ENCODE results near the gene MORN1.
A peak's percentile ranks its signal among the peaks of the same experiment; 100 is the strongest.

MORN1 gene

GRCh38 chr1:2412773-2413494 lies 21.6 kb upstream of the MORN1 start:
- no CpG with 5 or more reads among the region's 66 CpGs for whole genome bisulfite sequencing, 2 donors (ENCODE audit: extremely low coverage in 2 of 2, insufficient read length in 2 of 2, insufficient replicate concordance in 1 of 2)
- Histone ChIP-seq H3K18ac (ENCODE audit: low read length) (peak overlapping the region; percentile 100), H3K27me3 (ENCODE audit: control insufficient read depth in 3 of 3, insufficient read depth in 3 of 3, low read depth in 1 of 3, low read length in 3 of 3) (peaks cover 0 to 10% (median 0%) of the 10 kb centered on the region in 3 experiments), H3K9ac (ENCODE audit: low read depth, low read length, poor library complexity) (peak overlapping the region; percentile 98), H2BK15ac (ENCODE audit: low read length) (peak overlapping the region; percentile 99), H3K27ac (replicated peaks; ENCODE audit: low read length) (peak overlapping the region; percentile 54), H4K8ac (ENCODE audit: low read depth, low read length) (peak overlapping the region; percentile 48), H2BK5ac (ENCODE audit: low read length) (peak overlapping the region; percentile 53), H3K23ac (ENCODE audit: low read depth, low read length, poor library complexity) (peak overlapping the region; percentile 99), H3K79me1 (ENCODE audit: low read depth, low read length) (peaks cover 12% of the 10 kb centered on the region), H2BK12ac (ENCODE audit: low read length) (peak overlapping the region; percentile 97), H3K36me3 (replicated peaks in 1 of 2; ENCODE audit: control insufficient read depth in 2 of 2, insufficient read depth in 2 of 2, low read length in 2 of 2) (peaks cover 8 to 23% of the 10 kb centered on the region in 2 donors), H2BK120ac (ENCODE audit: low read depth, low read length) (peak overlapping the region; percentile 91), H2AFZ (ENCODE audit: low read length) (peak overlapping the region; percentile 98), H3K4ac (ENCODE audit: low read length) (peak overlapping the region; percentile 99), H3K14ac (ENCODE audit: low read length) (peak overlapping the region; percentile 71), H3K9me3 (replicated peaks in 1 of 2; ENCODE audit: control insufficient read depth in 2 of 2, insufficient read depth in 1 of 2, low read depth in 1 of 2, low read length in 2 of 2) (no peaks in the 10 kb centered on the region), H4K91ac (ENCODE audit: low read depth, low read length, poor library complexity) (peak overlapping the region; percentile 96), H3K4me2 (ENCODE audit: insufficient read depth, low read length, poor library complexity, severe bottlenecking) (peak overlapping the region; percentile 100), H3K4me1 (ENCODE audit: control insufficient read depth in 2 of 2, insufficient read depth in 1 of 2, low read depth in 1 of 2, low read length in 2 of 2) (peaks cover 14 to 17% of the 10 kb centered on the region in 2 donors), H3K4me3 (ENCODE audit: low read length in 2 of 2) (peak overlapping the region; percentile 86 to 92), H2AK5ac (ENCODE audit: low read depth, low read length) (peak overlapping the region; percentile 99)
- DNase-seq (ENCODE audit: low spot score): no peak

DNA sequence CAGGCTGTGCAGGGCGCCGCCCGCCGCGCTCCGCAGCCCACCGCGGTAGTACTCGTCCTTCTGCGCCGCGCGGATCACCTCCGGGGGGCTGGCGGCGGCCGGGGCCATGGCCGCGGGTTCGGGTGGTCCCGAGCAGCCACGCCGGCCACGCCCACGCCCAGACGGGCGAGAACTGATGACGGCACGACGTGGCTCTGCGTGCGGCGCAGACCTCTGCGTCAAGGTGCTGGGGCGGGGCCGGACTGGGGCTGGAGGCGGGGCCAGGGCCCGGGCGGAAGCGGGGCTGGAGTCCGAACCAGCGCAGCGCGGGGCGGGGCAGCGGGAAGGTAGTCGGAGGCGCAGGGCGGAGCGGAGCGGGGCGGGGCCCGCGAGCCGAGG lies 21.0 kb upstream of the MORN1 start, which contains the start of gene PEX10:
Gene PEX10, minus strand, starts transcription at position 170 of the 378 bp plus-strand sequence. Its CDS starts 62 bp downstream, at position 108.
- Histone ChIP-seq H3K27me3 (ENCODE audit: control insufficient read depth in 3 of 3, insufficient read depth in 3 of 3, low read depth in 1 of 3, low read length in 3 of 3) (peaks cover 0 to 4% (median 0%) of the 10 kb centered on the region in 3 experiments), H2BK120ac (ENCODE audit: low read depth, low read length) (peak within 1 kb of the TSS; percentile 91), H3K18ac (ENCODE audit: low read length) (peak within 1 kb of the TSS; percentile 100), H2BK12ac (ENCODE audit: low read length) (peak within 1 kb of the TSS; percentile 97), H4K91ac (ENCODE audit: low read depth, low read length, poor library complexity) (peak within 1 kb of the TSS; percentile 96), H3K14ac (ENCODE audit: low read length) (peak within 1 kb of the TSS; percentile 97), H3K79me1 (ENCODE audit: low read depth, low read length) (peaks cover 12% of the 10 kb centered on the region), H3K9me3 (replicated peaks in 1 of 2; ENCODE audit: control insufficient read depth in 2 of 2, insufficient read depth in 1 of 2, low read depth in 1 of 2, low read length in 2 of 2) (no peaks in the 10 kb centered on the region), H4K8ac (ENCODE audit: low read depth, low read length) (peak within 1 kb of the TSS; percentile 93), H3K9ac (ENCODE audit: low read depth, low read length, poor library complexity) (peak within 1 kb of the TSS; percentile 98), H3K23ac (ENCODE audit: low read depth, low read length, poor library complexity) (peak within 1 kb of the TSS; percentile 99), H3K4me3 (ENCODE audit: low read length in 2 of 2) (peak within 1 kb of the TSS; percentile 92 to 96), H2AK5ac (ENCODE audit: low read depth, low read length) (peak within 1 kb of the TSS; percentile 99), H3K4me1 (ENCODE audit: control insufficient read depth in 2 of 2, insufficient read depth in 1 of 2, low read depth in 1 of 2, low read length in 2 of 2) (peaks cover 14 to 17% of the 10 kb centered on the region in 2 donors), H2BK5ac (ENCODE audit: low read length) (peak within 1 kb of the TSS; percentile 87), H2BK15ac (ENCODE audit: low read length) (peak within 1 kb of the TSS; percentile 99), H3K36me3 (replicated peaks in 1 of 2; ENCODE audit: control insufficient read depth in 2 of 2, insufficient read depth in 2 of 2, low read length in 2 of 2) (peaks cover 12 to 27% of the 10 kb centered on the region in 2 donors), H3K4me2 (ENCODE audit: insufficient read depth, low read length, poor library complexity, severe bottlenecking) (peak within 1 kb of the TSS; percentile 100), H3K4ac (ENCODE audit: low read length) (peak within 1 kb of the TSS; percentile 99), H2AFZ (ENCODE audit: low read length) (peak within 1 kb of the TSS; percentile 98), H3K27ac (replicated peaks; ENCODE audit: low read length) (peak within 1 kb of the TSS; percentile 54)
- peak; percentile 96 for DNase-seq (ENCODE audit: low spot score)
- WGBS, 2 donors (ENCODE audit: extremely low coverage in 2 of 2, insufficient read length in 2 of 2, insufficient replicate concordance in 1 of 2): no CpG with 5 or more reads among the region's 55 CpGs

DNA sequence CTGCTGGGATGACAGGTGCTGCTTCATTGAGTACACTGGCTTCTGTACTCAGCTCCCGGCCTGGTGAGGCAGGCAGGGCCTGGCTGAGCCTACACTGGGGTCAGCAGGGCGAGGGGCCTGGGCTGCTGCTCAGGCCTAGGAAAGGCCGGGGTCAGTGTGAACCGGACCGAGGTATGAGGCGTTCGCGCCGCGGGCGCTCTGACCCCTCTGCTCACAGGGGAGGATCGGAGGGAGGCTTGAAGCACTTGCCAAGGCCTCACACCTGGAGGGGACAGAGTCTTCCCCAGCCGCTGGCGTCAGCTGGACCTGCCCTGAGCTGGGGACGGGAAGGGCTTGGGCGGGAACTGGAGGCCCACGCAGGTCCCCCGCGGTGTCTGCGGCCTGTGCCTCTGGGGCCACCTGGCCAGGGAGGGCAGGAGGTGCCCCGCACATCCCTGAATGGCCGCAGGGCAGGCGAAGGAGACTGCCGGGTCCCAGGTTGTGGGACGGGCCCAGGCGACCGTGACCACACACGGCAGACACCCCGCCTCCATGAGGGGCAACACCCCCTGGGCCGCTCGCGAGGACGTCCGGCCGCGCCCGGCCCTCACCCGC lies 20.5 kb upstream of the MORN1 start:
- peak overlapping the region; percentile 92 to 96 for H3K4me3 ChIP-seq (ENCODE audit: low read length in 2 of 2)
- H3K4me2 ChIP-seq (ENCODE audit: insufficient read depth, low read length, poor library complexity, severe bottlenecking): peak overlapping the region; percentile 95
- peak overlapping the region; percentile 87 for H2BK5ac ChIP-seq (ENCODE audit: low read length)
- H2AK5ac ChIP-seq (ENCODE audit: low read depth, low read length): peak overlapping the region; percentile 99
- no peaks in the 10 kb centered on the region for H3K9me3 ChIP-seq (replicated peaks in 1 of 2; ENCODE audit: control insufficient read depth in 2 of 2, insufficient read depth in 1 of 2, low read depth in 1 of 2, low read length in 2 of 2)
- no peak overlapping the region for H2BK12ac ChIP-seq (ENCODE audit: low read length)
- peaks cover 12% of the 10 kb centered on the region for H3K79me1 ChIP-seq (ENCODE audit: low read depth, low read length)
- H4K8ac ChIP-seq (ENCODE audit: low read depth, low read length): peak overlapping the region; percentile 93
- H3K4ac ChIP-seq (ENCODE audit: low read length): peak overlapping the region; percentile 89
- peaks cover 14 to 17% of the 10 kb centered on the region in 2 donors for H3K4me1 ChIP-seq (ENCODE audit: control insufficient read depth in 2 of 2, insufficient read depth in 1 of 2, low read depth in 1 of 2, low read length in 2 of 2)
- no CpG with 5 or more reads among the region's 38 CpGs for WGBS, 2 donors (ENCODE audit: extremely low coverage in 2 of 2, insufficient read length in 2 of 2, insufficient replicate concordance in 1 of 2)
- H3K36me3 ChIP-seq (replicated peaks in 1 of 2; ENCODE audit: control insufficient read depth in 2 of 2, insufficient read depth in 2 of 2, low read length in 2 of 2): peaks cover 16 to 32% of the 10 kb centered on the region in 2 donors
- peak overlapping the region; percentile 58 for H2BK15ac ChIP-seq (ENCODE audit: low read length)
- H2AFZ ChIP-seq (ENCODE audit: low read length): peak overlapping the region; percentile 98
- H3K9ac ChIP-seq (ENCODE audit: low read depth, low read length, poor library complexity): peak overlapping the region; percentile 98
- peak overlapping the region; percentile 92 for H3K18ac ChIP-seq (ENCODE audit: low read length)
- peaks cover 0 to 4% (median 0%) of the 10 kb centered on the region in 3 experiments for H3K27me3 ChIP-seq (ENCODE audit: control insufficient read depth in 3 of 3, insufficient read depth in 3 of 3, low read depth in 1 of 3, low read length in 3 of 3)
- peak overlapping the region; percentile 30 for H4K91ac ChIP-seq (ENCODE audit: low read depth, low read length, poor library complexity)
- no peak overlapping the region for H2BK120ac ChIP-seq (ENCODE audit: low read depth, low read length)
- no peak for DNase-seq (ENCODE audit: low spot score)
- H3K14ac ChIP-seq (ENCODE audit: low read length): peak overlapping the region; percentile 97
- H3K27ac ChIP-seq (replicated peaks; ENCODE audit: low read length): no peak overlapping the region
- peak overlapping the region; percentile 99 for H3K23ac ChIP-seq (ENCODE audit: low read depth, low read length, poor library complexity)

GRCh38 chr1:2409745-2410144 lies 18.4 kb upstream of the MORN1 start:
- no peak overlapping the region for H2BK15ac ChIP-seq (ENCODE audit: low read length)
- H3K27ac ChIP-seq (replicated peaks; ENCODE audit: low read length): no peak overlapping the region
- no peak overlapping the region for H4K91ac ChIP-seq (ENCODE audit: low read depth, low read length, poor library complexity)
- H3K27me3 ChIP-seq (ENCODE audit: control insufficient read depth in 3 of 3, insufficient read depth in 3 of 3, low read depth in 1 of 3, low read length in 3 of 3): no peaks in the 10 kb centered on the region
- no peak overlapping the region for H3K23ac ChIP-seq (ENCODE audit: low read depth, low read length, poor library complexity)
- H3K79me1 ChIP-seq (ENCODE audit: low read depth, low read length): peaks cover 14% of the 10 kb centered on the region
- H2BK12ac ChIP-seq (ENCODE audit: low read length): no peak overlapping the region
- WGBS, 2 donors (ENCODE audit: extremely low coverage in 2 of 2, insufficient read length in 2 of 2, insufficient replicate concordance in 1 of 2): no CpG with 5 or more reads among the region's 12 CpGs
- no peak overlapping the region for H3K18ac ChIP-seq (ENCODE audit: low read length)
- H3K4me2 ChIP-seq (ENCODE audit: insufficient read depth, low read length, poor library complexity, severe bottlenecking): no peak overlapping the region
- peaks cover 14 to 17% of the 10 kb centered on the region in 2 donors for H3K4me1 ChIP-seq (ENCODE audit: control insufficient read depth in 2 of 2, insufficient read depth in 1 of 2, low read depth in 1 of 2, low read length in 2 of 2)
- H2AK5ac ChIP-seq (ENCODE audit: low read depth, low read length): no peak overlapping the region
- H3K9ac ChIP-seq (ENCODE audit: low read depth, low read length, poor library complexity): no peak overlapping the region
- peaks cover 36 to 53% of the 10 kb centered on the region in 2 donors for H3K36me3 ChIP-seq (replicated peaks in 1 of 2; ENCODE audit: control insufficient read depth in 2 of 2, insufficient read depth in 2 of 2, low read length in 2 of 2)
- no peak overlapping the region for H2BK120ac ChIP-seq (ENCODE audit: low read depth, low read length)
- no peak overlapping the region for H2AFZ ChIP-seq (ENCODE audit: low read length)
- no peak overlapping the region for H3K14ac ChIP-seq (ENCODE audit: low read length)
- no peak overlapping the region for H4K8ac ChIP-seq (ENCODE audit: low read depth, low read length)
- H3K9me3 ChIP-seq (replicated peaks in 1 of 2; ENCODE audit: control insufficient read depth in 2 of 2, insufficient read depth in 1 of 2, low read depth in 1 of 2, low read length in 2 of 2): no peaks in the 10 kb centered on the region
- no peak for DNase-seq (ENCODE audit: low spot score)
- no peak overlapping the region for H3K4me3 ChIP-seq (ENCODE audit: low read length in 2 of 2)
- no peak overlapping the region for H2BK5ac ChIP-seq (ENCODE audit: low read length)
- no peak overlapping the region for H3K4ac ChIP-seq (ENCODE audit: low read length)
